ENCODE data around the gene GOT1.

The GOT1 gene

DNA sequence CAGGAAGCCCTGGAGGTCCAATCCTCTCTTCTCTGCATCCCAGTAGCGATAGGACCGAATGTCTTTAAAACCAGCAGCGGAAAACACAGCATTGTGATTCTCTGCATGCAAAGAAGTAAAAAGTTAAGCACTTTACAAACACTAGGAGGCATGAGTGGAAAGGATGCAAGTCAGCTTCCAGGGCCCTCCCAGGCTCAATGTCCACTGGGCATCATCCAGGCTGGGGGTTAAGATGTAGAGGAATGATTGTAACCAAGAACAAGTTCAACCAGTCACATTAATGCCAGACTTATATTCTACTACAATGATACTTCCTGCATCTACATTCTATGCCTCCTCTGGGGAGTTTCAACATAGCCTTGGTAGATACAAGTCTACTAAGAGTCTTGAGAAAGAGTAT lies 24.3 kb downstream of the GOT1 start:
- H3K4me3 ChIP-seq (ENCODE audit: low read depth, low read length), result no peak overlapping the region
- TF ChIP-seq, protein P1, sequence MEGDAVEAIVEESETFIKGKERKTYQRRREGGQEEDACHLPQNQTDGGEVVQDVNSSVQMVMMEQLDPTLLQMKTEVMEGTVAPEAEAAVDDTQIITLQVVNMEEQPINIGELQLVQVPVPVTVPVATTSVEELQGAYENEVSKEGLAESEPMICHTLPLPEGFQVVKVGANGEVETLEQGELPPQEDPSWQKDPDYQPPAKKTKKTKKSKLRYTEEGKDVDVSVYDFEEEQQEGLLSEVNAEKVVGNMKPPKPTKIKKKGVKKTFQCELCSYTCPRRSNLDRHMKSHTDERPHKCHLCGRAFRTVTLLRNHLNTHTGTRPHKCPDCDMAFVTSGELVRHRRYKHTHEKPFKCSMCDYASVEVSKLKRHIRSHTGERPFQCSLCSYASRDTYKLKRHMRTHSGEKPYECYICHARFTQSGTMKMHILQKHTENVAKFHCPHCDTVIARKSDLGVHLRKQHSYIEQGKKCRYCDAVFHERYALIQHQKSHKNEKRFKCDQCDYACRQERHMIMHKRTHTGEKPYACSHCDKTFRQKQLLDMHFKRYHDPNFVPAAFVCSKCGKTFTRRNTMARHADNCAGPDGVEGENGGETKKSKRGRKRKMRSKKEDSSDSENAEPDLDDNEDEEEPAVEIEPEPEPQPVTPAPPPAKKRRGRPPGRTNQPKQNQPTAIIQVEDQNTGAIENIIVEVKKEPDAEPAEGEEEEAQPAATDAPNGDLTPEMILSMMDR (IDR thresholded peaks at IDR 0.05; ENCODE audit: low read depth, low read length, missing control alignments), result no peak
- DNase-seq (ENCODE audit: low read depth), result no peak

DNA sequence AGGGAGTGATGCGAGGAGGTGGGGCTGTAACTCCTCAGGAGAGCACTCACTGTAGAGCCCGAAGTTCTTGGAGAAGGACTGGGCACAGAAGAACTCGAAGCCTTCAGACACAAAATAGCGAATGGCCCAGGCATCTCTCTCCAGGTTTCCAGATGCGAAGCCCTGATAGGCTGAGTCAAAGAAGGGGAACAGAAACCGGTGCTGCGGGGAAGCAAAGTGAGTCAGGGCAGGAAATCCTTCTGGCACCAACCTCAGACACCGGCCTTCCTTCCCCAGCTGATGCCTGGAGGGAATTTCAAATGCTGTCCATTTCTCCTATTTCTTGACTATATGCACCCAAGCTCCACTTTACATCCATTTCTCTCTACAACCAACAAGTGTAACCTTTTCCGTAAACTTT lies 26.8 kb downstream of the GOT1 start:
- TF ChIP-seq, protein P1 (IDR thresholded peaks at IDR 0.05; ENCODE audit: low read depth, low read length, missing control alignments), result no peak
- no peak for DNase-seq (ENCODE audit: low read depth)
- no peak overlapping the region for H3K4me3 ChIP-seq (ENCODE audit: low read depth, low read length)

DNA sequence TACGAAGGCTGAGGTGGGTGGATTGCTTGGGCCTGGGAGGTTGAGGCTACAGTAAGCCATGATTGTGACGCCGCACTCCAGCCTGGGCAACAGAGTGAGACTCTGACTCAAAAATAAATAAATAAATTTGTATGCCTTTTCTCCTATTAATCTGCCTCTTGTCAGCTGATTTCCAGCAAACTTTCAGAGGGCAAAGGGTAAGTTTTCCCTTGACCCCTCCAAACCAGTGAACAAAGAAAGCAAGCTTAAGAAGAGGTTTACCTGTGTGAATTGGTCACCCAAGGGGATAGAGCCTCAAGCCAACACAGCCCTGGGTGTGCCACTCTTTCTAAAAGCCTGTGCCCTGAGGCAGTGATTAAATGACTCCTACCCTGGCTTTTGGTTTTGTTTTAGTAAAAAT lies 30.8 kb downstream of the GOT1 start:
- TF ChIP-seq, protein P1 (IDR thresholded peaks at IDR 0.05; ENCODE audit: low read depth, low read length, missing control alignments), result no peak
- DNase-seq (ENCODE audit: low read depth), result no peak
- no peak overlapping the region for H3K4me3 ChIP-seq (ENCODE audit: low read depth, low read length)

DNA sequence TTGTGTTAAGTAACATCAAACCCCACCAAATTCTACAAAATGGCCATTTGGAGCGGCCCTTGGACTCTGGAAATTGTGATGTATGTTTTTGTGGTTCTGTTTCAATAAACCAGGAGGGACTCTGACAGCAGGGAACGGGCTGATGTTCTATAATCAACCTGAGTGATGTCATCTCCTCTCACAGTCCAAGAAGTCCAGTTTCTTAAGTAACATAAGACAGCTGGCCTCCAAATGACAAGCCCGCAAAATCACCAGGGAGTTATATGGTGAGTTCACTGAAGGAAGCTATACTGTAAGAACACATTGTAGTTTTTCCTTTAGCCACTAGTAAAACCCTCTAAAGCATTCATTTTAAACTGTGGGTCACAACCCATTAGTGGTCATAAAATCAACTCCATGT lies 34.0 kb downstream of the GOT1 start:
- DNase-seq (ENCODE audit: low read depth), result no peak
- TF ChIP-seq, protein P1 (IDR thresholded peaks at IDR 0.05; ENCODE audit: low read depth, low read length, missing control alignments), result no peak

DNA sequence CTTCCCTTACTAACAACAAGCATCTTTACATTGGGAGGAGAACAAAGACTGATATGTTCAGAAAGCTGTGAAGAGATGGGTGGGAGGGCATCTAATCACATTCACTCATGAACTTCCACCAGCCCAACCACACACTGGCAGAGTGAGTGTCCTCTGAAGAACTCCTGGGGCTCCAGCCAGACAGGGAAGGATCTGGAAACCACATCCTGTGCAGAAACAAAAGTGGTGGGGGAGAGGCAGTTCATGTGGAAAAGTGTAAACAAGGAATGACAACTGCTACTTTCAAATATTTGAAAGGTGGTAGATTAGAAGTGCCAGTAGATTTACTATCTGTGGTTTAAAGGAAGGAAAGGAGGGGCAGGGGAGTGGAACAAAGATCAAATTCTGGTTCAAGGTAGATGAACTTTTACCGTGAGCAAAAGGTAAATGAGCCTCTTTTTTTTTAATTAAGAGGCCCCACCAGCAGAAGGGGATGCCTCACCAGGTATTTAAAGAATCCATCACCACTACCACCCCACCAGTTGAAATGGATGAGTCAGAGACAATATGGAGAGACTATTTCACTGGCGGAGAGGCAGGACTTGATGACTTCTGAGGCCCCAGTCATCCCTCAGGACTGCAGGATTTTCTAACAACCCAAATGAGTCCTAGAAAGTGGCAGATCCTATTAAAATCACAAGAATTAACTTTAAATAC lies 34.5 kb downstream of the GOT1 start:
- H3K4me3 ChIP-seq (ENCODE audit: low read depth, low read length), result no peak overlapping the region
- DNase-seq (ENCODE audit: low read depth), result no peak
- TF ChIP-seq, protein P1 (IDR thresholded peaks at IDR 0.05; ENCODE audit: low read depth, low read length, missing control alignments), result no peak

More for the DNA sequence above, 34.0 kb downstream of the GOT1 start:
- no peak overlapping the region for H3K4me3 ChIP-seq (ENCODE audit: low read depth, low read length)

DNA sequence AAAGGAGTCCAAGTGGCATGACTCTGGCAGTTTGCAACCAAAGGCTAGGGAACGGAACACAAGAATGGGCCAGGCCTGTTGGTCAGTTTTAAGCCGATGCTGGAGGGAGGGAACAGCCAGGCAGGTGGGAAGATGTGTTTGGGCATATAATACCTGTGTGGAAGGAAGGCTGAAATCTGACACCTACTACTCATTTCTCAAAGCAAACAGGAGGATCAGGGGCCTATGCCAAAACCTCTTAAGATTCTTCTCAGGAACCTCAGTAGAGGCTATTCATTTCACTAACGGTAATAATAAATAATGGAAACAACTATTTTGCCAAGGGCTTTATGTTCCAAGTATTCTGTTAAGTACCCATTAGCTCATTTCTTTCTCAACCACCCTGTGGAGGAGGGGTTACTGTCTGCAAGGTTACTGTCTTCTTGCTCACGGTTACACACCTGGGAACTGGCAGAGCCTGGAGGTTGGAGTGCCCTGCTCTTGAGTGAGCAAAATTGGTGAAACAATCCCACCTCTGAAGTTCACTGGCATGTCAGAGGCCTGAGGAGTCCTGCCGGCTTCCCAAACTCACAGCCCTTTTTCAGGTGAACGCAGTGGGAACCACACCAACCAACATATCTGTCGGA lies 35.5 kb downstream of the GOT1 start:
- TF ChIP-seq, protein P1 (IDR thresholded peaks at IDR 0.05; ENCODE audit: low read depth, low read length, missing control alignments), result no peak
- no peak overlapping the region for H3K4me3 ChIP-seq (ENCODE audit: low read depth, low read length)
- no peak for DNase-seq (ENCODE audit: low read depth)

DNA sequence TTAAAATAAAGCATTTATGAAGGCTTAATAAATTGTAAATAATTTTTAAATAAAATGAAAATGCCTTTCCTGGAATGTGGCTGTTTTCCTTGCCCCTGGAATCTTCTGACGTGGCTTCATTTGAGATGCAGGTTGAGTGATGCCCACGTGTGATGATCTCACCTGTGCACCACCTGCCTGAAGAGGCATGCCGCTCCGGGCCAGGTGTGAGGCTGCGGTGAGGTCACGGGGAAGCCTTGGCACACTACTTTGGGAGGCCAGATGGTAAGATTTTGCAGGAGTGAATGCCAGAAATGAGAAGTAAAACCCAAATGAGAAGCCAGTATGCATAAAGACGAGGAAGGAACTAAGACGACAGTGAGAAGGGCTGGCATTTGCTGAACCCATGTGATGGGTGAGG lies 36.2 kb downstream of the GOT1 start:
- H3K4me3 ChIP-seq (ENCODE audit: low read depth, low read length), result no peak overlapping the region
- TF ChIP-seq, protein P1 (IDR thresholded peaks at IDR 0.05; ENCODE audit: low read depth, low read length, missing control alignments), result no peak
- DNase-seq (ENCODE audit: low read depth), result no peak

Measured in GM12864 (cell line).